Anterior cingulate cortex (tissue), 58 donors: Measurements from ENCODE around the gene ALG12.
A peak's percentile ranks its signal among the peaks of the same experiment; 100 is the strongest.

Experiments
- DNase-seq, 58 donors: peaks; one replicate each; lab custom pipeline; 2025; lab: John Stamatoyannopoulos, UW

Gene ALG12

GRCh38 chr22:49879871-49880270 is 38.4 kb downstream of the ALG12 start:
- DNase-seq, result no peak

GRCh38 chr22:49878206-49878605 is 40.0 kb downstream of the ALG12 start:
- no peak for DNase-seq

- DNase-seq, result no peak
Observed at GRCh38 chr22:49877642-49878041, 40.6 kb downstream of the ALG12 start.

- DNase-seq, result no peak
Observed at GRCh38 chr22:49873228-49873940, 44.9 kb downstream of the ALG12 start.

- no peak for DNase-seq
Observed at GRCh38 chr22:49872347-49872746, 45.9 kb downstream of the ALG12 start.

GRCh38 chr22:49871482-49871881 is 46.8 kb downstream of the ALG12 start:
- DNase-seq, result no peak

- no peak for DNase-seq
Observed at GRCh38 chr22:49869845-49870712, 48.2 kb downstream of the ALG12 start.

- DNase-seq, result no peak
Observed at GRCh38 chr22:49869086-49869830, 49.0 kb downstream of the ALG12 start.

- DNase-seq, result no peak
Observed at GRCh38 chr22:49867303-49868265, 50.7 kb downstream of the ALG12 start.

GRCh38 chr22:49866646-49867045 is 51.6 kb downstream of the ALG12 start:
- DNase-seq, result no peak

- DNase-seq, result no peak
Observed at GRCh38 chr22:49866134-49866533, 52.1 kb downstream of the ALG12 start.

- DNase-seq, result no peak
Observed at GRCh38 chr22:49865156-49865555, 53.1 kb downstream of the ALG12 start.

- no peak for DNase-seq
Observed at GRCh38 chr22:49863931-49864330, 54.3 kb downstream of the ALG12 start.

- no peak for DNase-seq
Observed at GRCh38 chr22:49862496-49862776, 55.8 kb downstream of the ALG12 start.

GRCh38 chr22:49861642-49862495 is 56.4 kb downstream of the ALG12 start:
- DNase-seq, result peak in 2 of 58 donors; percentile 4 to 8

GRCh38 chr22:49858827-49859226 is 59.4 kb downstream of the ALG12 start:
- DNase-seq, result no peak

- DNase-seq, result no peak
Observed at GRCh38 chr22:49856766-49857618, 61.2 kb downstream of the ALG12 start.

GRCh38 chr22:49856343-49856742 is 61.9 kb downstream of the ALG12 start:
- DNase-seq, result no peak
